Uterus (tissue), 4 donors: Measurements from ENCODE around the gene CREB3L2. TPM values are rescaled to one million over a fixed set of nuclear protein-coding genes. Genes with fewer than 3 reads are reported as not detected.

Source experiments
- DNase-seq, 2 donors: peaks; one replicate each; pipeline ENCODE4 v3.0.0-alpha.2; 2019 to 2020
- H3K27ac ChIP-seq, 2 donors: fragments of 200-600 bp; sonication (generic); 1 replicate in 1 of 2; 2 replicates in 1 of 2; pipeline ENCODE4 v1.5.1; 2016 to 2018
- H3K27me3 ChIP-seq, 2 donors: fragments of 200-600 bp; sonication (generic); one replicate each; pipeline ENCODE4 v1.5.1; 2018 to 2019; ENCODE audit warnings: control low read depth in 1 of 2
- H3K36me3 ChIP-seq, 2 donors: fragments of 200-600 bp; sonication (generic); one replicate each; pipeline ENCODE4 v1.5.1; 2019; ENCODE audit warnings: control low read depth in 1 of 2
- H3K4me1 ChIP-seq, 2 donors: fragments of 200-600 bp; sonication (generic); one replicate each; pipeline ENCODE4 v1.5.1; 2018 to 2019; ENCODE audit warnings: control low read depth in 1 of 2
- H3K4me3 ChIP-seq, 2 donors: fragments of 200-600 bp; sonication (generic); 1 replicate in 1 of 2; 2 replicates in 1 of 2; pipeline ENCODE4 v1.5.1; 2018 to 2019; ENCODE audit warnings: mild to moderate bottlenecking in 1 of 2
- H3K9me3 ChIP-seq, 2 donors: fragments of 200-600 bp; sonication (generic); one replicate each; pipeline ENCODE4 v1.5.1; 2019; ENCODE audit warnings: control low read depth in 1 of 2
- CTCF ChIP-seq, 4 experiments: fragments of 200-600 bp in 2 of 4; fragments of 450-650 bp in 2 of 4; sonication (generic) in 2 of 4; IDR thresholded peaks; one replicate each; pipeline ENCODE4 v1.5.1; 2016 to 2019; ENCODE audit warnings: antibody characterized with exemption in 4 of 4, mild to moderate bottlenecking in 2 of 4, moderate library complexity in 1 of 4
- POLR2A ChIP-seq, 2 donors: fragments of 450-650 bp; IDR thresholded peaks; one replicate each; pipeline ENCODE4 v1.6.1; 2016; ENCODE audit warnings: antibody characterized with exemption in 2 of 2, mild to moderate bottlenecking in 1 of 2, moderate library complexity in 1 of 2
- intact Hi-C: fragments of 100-400 bp; cut with DNase I; formaldehyde crosslinking; loops from one replicate; pipeline ENCODE4 v1.15.1; 2023; ENCODE audit warnings: low total_unique reads
- total RNA-seq, 4 donors: library from RNA; depleted of rRNA in 3 of 4; stranded (reverse); fragments of >200 nt in 3 of 4; gene quantifications; one replicate each; pipeline versions ENCODE4 v1.1.0 to v1.2.4, GENCODE V29; 2014 to 2023
- donor health status: DM: yes; HTN: yes; CAD: no.

CREB3L2 gene
- total RNA-seq, 4 donors from 2014 or later: 24.7 to 185 (median 41.1) TPM

GRCh38 chr7:137925754-137926153 lies 76.1 kb downstream of the CREB3L2 start:
- H3K36me3 ChIP-seq: no peaks in the 10 kb centered on the region
- H3K9me3 ChIP-seq: no peaks in the 10 kb centered on the region
- no peak for TF ChIP-seq POLR2A (IDR thresholded peaks at IDR 0.05)
- TF ChIP-seq CTCF (IDR thresholded peaks at IDR 0.05): no peak
- no peak for DNase-seq
- intact Hi-C loops: no loop called here
- no peaks in the 10 kb centered on the region for H3K27me3 ChIP-seq
- H3K4me1 ChIP-seq: peaks cover 2 to 4% of the 10 kb centered on the region in 2 donors
- H3K27ac ChIP-seq: no peak overlapping the region
- no peak overlapping the region for H3K4me3 ChIP-seq

- H3K4me3 ChIP-seq: no peak overlapping the region
- H3K36me3 ChIP-seq: no peaks in the 10 kb centered on the region
- no peak for TF ChIP-seq CTCF (IDR thresholded peaks at IDR 0.05)
- no peak for TF ChIP-seq POLR2A (IDR thresholded peaks at IDR 0.05)
- H3K9me3 ChIP-seq: no peaks in the 10 kb centered on the region
- H3K4me1 ChIP-seq: peaks cover 4 to 8% of the 10 kb centered on the region in 2 donors
- H3K27ac ChIP-seq: peak overlapping the region in 1 of 2 donors; percentile 37
- no peak for DNase-seq
- H3K27me3 ChIP-seq: no peaks in the 10 kb centered on the region
- intact Hi-C loops: no loop called here
Measured at GRCh38 chr7:137925091-137925490, 76.8 kb downstream of the CREB3L2 start.

GRCh38 chr7:137923380-137923779 lies 78.5 kb downstream of the CREB3L2 start:
- DNase-seq: no peak
- no peaks in the 10 kb centered on the region for H3K27me3 ChIP-seq
- no peaks in the 10 kb centered on the region for H3K9me3 ChIP-seq
- H3K4me1 ChIP-seq: peaks cover 0 to 16% of the 10 kb centered on the region in 2 donors
- TF ChIP-seq POLR2A (IDR thresholded peaks at IDR 0.05) (no peak), CTCF (IDR thresholded peaks at IDR 0.05) (no peak)
- no peak overlapping the region for H3K4me3 ChIP-seq
- intact Hi-C loops: no loop called here
- peak overlapping the region in 1 of 2 donors; percentile 26 for H3K27ac ChIP-seq
- no peaks in the 10 kb centered on the region for H3K36me3 ChIP-seq

- no peak overlapping the region for H3K4me3 ChIP-seq
- intact Hi-C loops: no loop called here
- no peak for TF ChIP-seq CTCF (IDR thresholded peaks at IDR 0.05)
- TF ChIP-seq POLR2A (IDR thresholded peaks at IDR 0.05): no peak
- no peaks in the 10 kb centered on the region for H3K36me3 ChIP-seq
- no peaks in the 10 kb centered on the region for H3K9me3 ChIP-seq
- no peaks in the 10 kb centered on the region for H3K27me3 ChIP-seq
- peak; percentile 56 to 83 for DNase-seq
- peaks cover 0 to 16% of the 10 kb centered on the region in 2 donors for H3K4me1 ChIP-seq
- peak overlapping the region; percentile 74 to 81 for H3K27ac ChIP-seq
Measured at GRCh38 chr7:137920637-137921399, 81.1 kb downstream of the CREB3L2 start.

GRCh38 chr7:137919987-137920386 lies 81.9 kb downstream of the CREB3L2 start:
- peak overlapping the region; percentile 74 to 81 for H3K27ac ChIP-seq
- H3K36me3 ChIP-seq: no peaks in the 10 kb centered on the region
- H3K4me3 ChIP-seq: no peak overlapping the region
- DNase-seq: no peak
- TF ChIP-seq POLR2A (IDR thresholded peaks at IDR 0.05) (no peak), CTCF (IDR thresholded peaks at IDR 0.05) (no peak)
- H3K27me3 ChIP-seq: no peaks in the 10 kb centered on the region
- intact Hi-C loops: no loop called here
- H3K9me3 ChIP-seq: no peaks in the 10 kb centered on the region
- H3K4me1 ChIP-seq: peaks cover 0 to 16% of the 10 kb centered on the region in 2 donors
